Mammary epithelial cell (primary cell): ENCODE results near the gene ALDOA.

Source experiments
- CTCF ChIP-seq, 2 donors: IDR thresholded peaks in 1 of 2; conservative IDR thresholded peaks in 1 of 2; 2 replicates each; pipeline ENCODE4 v1.5.1; 2011 to 2012; ENCODE audit warnings: inconsistent platforms in 2 of 2, low read length in 2 of 2, mild to moderate bottlenecking in 2 of 2, control low read depth in 1 of 2, low read depth in 1 of 2; ENCODE audit not compliant: insufficient read depth in 1 of 2; ENCODE audit errors: extremely low read depth in 1 of 2
- EZH2 ChIP-seq: IDR thresholded peaks from 2 replicates; pipeline ENCODE4 v1.6.1; 2012; ENCODE audit warnings: low read length, inconsistent platforms, borderline replicate concordance

- TF ChIP-seq CTCF (conservative IDR thresholded peaks at IDR 0.05 in 1 of 2, IDR thresholded peaks at IDR 0.05 in 1 of 2; ENCODE audit: extremely low read depth in 1 of 2, insufficient read depth in 1 of 2, low read depth in 1 of 2, low read length in 2 of 2) = no peak
- no peak for TF ChIP-seq EZH2
Observed at GRCh38 chr16:30031477-30031918, 34.1 kb upstream of the ALDOA start.
